MM.1S (cell line): Measurements from ENCODE around the gene ANKRD29.
"Not testable (repeated sequence)": the region's sequence is repeated elsewhere in the genome, so short reads cannot be mapped to it uniquely, and the experiment has no call there.

Experiments used
- DNase-seq: peaks from one replicate; pipeline ENCODE4 v3.0.0-alpha.2; 2015
- H2AFZ ChIP-seq: fragments of 300-600 bp; sonication (generic); 2 replicates; pipeline ENCODE4 v1.6.0; 2016; ENCODE audit warnings: antibody characterized with exemption, low read length
- H3F3A ChIP-seq: fragments of 300-600 bp; sonication (generic); 2 replicates; pipeline ENCODE4 v1.6.1; 2016; ENCODE audit warnings: mild to moderate bottlenecking, antibody characterized with exemption, low read length, moderate library complexity, mixed read lengths; ENCODE audit not compliant: insufficient read depth
- H3K27ac ChIP-seq: fragments of 300-600 bp; sonication (generic); 2 replicates; pipeline ENCODE4 v1.5.1; 2016; ENCODE audit warnings: mild to moderate bottlenecking, low read length
- H3K27me3 ChIP-seq: fragments of 300-600 bp; sonication (generic); replicated peaks from 2 replicates; pipeline ENCODE4 v1.6.0; 2016; ENCODE audit warnings: low read length; ENCODE audit not compliant: insufficient read depth
- H3K36me3 ChIP-seq: fragments of 300-600 bp; sonication (generic); replicated peaks from 2 replicates; pipeline ENCODE4 v1.6.1; 2016; ENCODE audit warnings: mild to moderate bottlenecking, low read length, mixed read lengths; ENCODE audit not compliant: insufficient read depth
- H3K4me1 ChIP-seq: fragments of 300-600 bp; sonication (generic); 2 replicates; pipeline ENCODE4 v1.6.1; 2016; ENCODE audit warnings: low read length, mixed read lengths
- H3K4me2 ChIP-seq: fragments of 300-600 bp; sonication (generic); 2 replicates; pipeline ENCODE4 v1.6.0; 2016; ENCODE audit warnings: low read depth, low read length
- H3K4me3 ChIP-seq: fragments of 300-600 bp; sonication (generic); 2 replicates; pipeline ENCODE4 v1.5.1; 2016; ENCODE audit warnings: low read length, mixed read lengths
- H3K79me2 ChIP-seq: fragments of 300-600 bp; sonication (generic); 2 replicates; pipeline ENCODE4 v1.6.1; 2016; ENCODE audit warnings: mixed run types, low read length, mixed read lengths
- H3K9ac ChIP-seq: fragments of 300-600 bp; sonication (generic); 2 replicates; pipeline ENCODE4 v1.6.1; 2016; ENCODE audit warnings: low read length, mixed read lengths
- H3K9me2 ChIP-seq: fragments of 300-600 bp; sonication (generic); replicated peaks from 2 replicates; pipeline ENCODE4 v1.6.1; 2016; ENCODE audit warnings: mild to moderate bottlenecking, low read length, mixed read lengths; ENCODE audit not compliant: insufficient read depth
- H3K9me3 ChIP-seq: fragments of 300-600 bp; sonication (generic); replicated peaks from 2 replicates; pipeline ENCODE4 v1.6.1; 2016; ENCODE audit warnings: mild to moderate bottlenecking, low read length, mixed read lengths; ENCODE audit not compliant: insufficient read depth
- H4K20me1 ChIP-seq: fragments of 300-600 bp; sonication (generic); 2 replicates; pipeline ENCODE4 v1.6.1; 2016; ENCODE audit warnings: mild to moderate bottlenecking, low read length, moderate library complexity, mixed read lengths; ENCODE audit not compliant: insufficient read depth
- EZH2 ChIP-seq: fragments of 300-600 bp; sonication (generic); optimal IDR thresholded peaks from 2 replicates; pipeline ENCODE3; 2017; ENCODE audit warnings: low read depth, mild to moderate bottlenecking, antibody characterized with exemption, low read length, mixed read lengths
- EZH2phosphoT487 ChIP-seq: fragments of 300-600 bp; sonication (generic); IDR thresholded peaks from 2 replicates; pipeline ENCODE4 v1.6.1; 2018; ENCODE audit warnings: antibody characterized with exemption, low read length
- TF ChIP-seq, protein P1 (sequence below): fragments of 300-600 bp; sonication (generic); IDR thresholded peaks from 2 replicates; pipeline ENCODE4 v1.5.1; 2016; ENCODE audit warnings: antibody characterized with exemption, low read length, mixed read lengths

Gene ANKRD29

DNA sequence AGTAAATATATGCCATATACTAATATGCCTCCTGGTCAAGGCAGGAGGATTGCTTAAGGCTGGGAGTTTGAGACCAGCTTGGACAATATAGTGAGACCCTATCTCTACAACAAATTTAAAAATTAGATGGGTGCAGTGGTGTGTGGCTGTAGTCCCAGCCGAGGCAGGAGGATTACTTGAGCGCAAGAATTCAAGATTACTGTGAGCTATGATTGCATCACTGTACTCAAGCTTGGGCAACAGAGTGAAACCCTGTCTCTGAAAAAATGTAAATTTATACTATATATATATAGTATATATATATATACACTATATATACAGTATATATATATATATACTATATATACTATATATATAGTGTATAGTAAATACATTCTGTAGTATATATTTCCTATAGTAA lies 46.5 kb downstream of the ANKRD29 start:
- H3F3A ChIP-seq, result no peaks in the 10 kb centered on the region; the same call in 1 of the 2 replicates
- H4K20me1 ChIP-seq, result no peaks in the 10 kb centered on the region
- H3K36me3 ChIP-seq, result no peaks in the 10 kb centered on the region
- no peak overlapping the region for H3K9ac ChIP-seq
- no peak overlapping the region for H3K4me3 ChIP-seq
- no peak for DNase-seq
- H3K27me3 ChIP-seq, result no peaks in the 10 kb centered on the region
- H3K27ac ChIP-seq, result no peak overlapping the region
- H2AFZ ChIP-seq, result no peak overlapping the region
- H3K9me2 ChIP-seq, result no peaks in the 10 kb centered on the region
- H3K4me2 ChIP-seq, result no peak overlapping the region
- no peaks in the 10 kb centered on the region for H3K9me3 ChIP-seq
- TF ChIP-seq EZH2phosphoT487, result no peak
- TF ChIP-seq, protein P1, sequence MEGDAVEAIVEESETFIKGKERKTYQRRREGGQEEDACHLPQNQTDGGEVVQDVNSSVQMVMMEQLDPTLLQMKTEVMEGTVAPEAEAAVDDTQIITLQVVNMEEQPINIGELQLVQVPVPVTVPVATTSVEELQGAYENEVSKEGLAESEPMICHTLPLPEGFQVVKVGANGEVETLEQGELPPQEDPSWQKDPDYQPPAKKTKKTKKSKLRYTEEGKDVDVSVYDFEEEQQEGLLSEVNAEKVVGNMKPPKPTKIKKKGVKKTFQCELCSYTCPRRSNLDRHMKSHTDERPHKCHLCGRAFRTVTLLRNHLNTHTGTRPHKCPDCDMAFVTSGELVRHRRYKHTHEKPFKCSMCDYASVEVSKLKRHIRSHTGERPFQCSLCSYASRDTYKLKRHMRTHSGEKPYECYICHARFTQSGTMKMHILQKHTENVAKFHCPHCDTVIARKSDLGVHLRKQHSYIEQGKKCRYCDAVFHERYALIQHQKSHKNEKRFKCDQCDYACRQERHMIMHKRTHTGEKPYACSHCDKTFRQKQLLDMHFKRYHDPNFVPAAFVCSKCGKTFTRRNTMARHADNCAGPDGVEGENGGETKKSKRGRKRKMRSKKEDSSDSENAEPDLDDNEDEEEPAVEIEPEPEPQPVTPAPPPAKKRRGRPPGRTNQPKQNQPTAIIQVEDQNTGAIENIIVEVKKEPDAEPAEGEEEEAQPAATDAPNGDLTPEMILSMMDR, result no peak
- TF ChIP-seq EZH2, result no peak
- H3K79me2 ChIP-seq, result no peaks in the 10 kb centered on the region
- peaks cover 10% of the 10 kb centered on the region; the same call in 1 of the 2 replicates for H3K4me1 ChIP-seq

DNA sequence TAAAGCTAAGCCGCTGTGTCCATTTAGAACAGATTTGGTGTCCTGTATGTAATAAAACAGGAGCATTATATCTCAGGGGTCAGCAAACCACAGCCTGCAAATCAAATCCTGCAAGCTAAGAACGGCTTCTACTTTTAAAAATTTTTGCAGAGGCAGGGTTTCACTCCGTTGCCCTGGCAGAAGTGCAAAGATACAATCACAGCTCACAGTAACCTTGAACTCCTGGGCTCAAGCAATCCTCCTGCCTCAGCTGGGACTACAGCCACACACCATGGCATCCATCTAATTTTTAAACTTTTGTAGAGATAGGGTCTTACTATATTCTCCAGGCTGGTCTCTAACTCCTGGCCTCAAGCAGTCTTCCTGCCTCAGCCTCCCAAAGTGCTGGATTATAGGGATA lies 47.8 kb downstream of the ANKRD29 start:
- H3K4me1 ChIP-seq, result peaks cover 10% of the 10 kb centered on the region; the same call in 1 of the 2 replicates
- H3K79me2 ChIP-seq, result no peaks in the 10 kb centered on the region
- no peaks in the 10 kb centered on the region for H3K9me3 ChIP-seq
- H3K4me2 ChIP-seq, result no peak overlapping the region
- H3K36me3 ChIP-seq, result no peaks in the 10 kb centered on the region
- TF ChIP-seq EZH2 (no peak), EZH2phosphoT487 (no peak)
- TF ChIP-seq, protein P1, result no peak
- H3K9me2 ChIP-seq, result no peaks in the 10 kb centered on the region
- H4K20me1 ChIP-seq, result no peaks in the 10 kb centered on the region
- no peak overlapping the region for H3K4me3 ChIP-seq
- H3K27me3 ChIP-seq, result no peaks in the 10 kb centered on the region
- no peak for DNase-seq
- no peak overlapping the region for H3K27ac ChIP-seq
- no peak overlapping the region for H2AFZ ChIP-seq
- no peaks in the 10 kb centered on the region; the same call in 1 of the 2 replicates for H3F3A ChIP-seq
- H3K9ac ChIP-seq, result no peak overlapping the region

DNA sequence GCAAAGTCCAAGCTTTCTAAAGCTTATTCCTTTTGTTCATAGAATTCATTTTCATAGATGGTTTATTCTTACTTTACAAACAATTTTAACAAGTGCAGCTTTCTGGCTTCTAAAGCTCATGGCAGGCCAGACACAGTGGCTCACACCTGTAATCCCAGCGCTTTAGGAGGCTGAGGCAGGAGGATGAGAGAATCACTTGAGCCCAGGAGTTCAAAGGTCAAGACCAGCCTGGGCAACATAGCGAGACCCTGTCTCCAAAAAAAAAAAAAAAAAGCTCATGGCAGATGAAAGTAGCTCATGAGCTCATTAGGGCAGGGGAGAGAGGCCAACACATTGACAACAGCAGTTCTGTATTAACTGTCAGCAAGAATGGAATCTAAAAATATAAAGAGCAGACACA lies 48.3 kb downstream of the ANKRD29 start:
- Histone ChIP-seq H3K4me1 (peaks cover 10% of the 10 kb centered on the region; the same call in 1 of the 2 replicates), H3F3A (no peaks in the 10 kb centered on the region; the same call in 1 of the 2 replicates), H3K79me2 (no peaks in the 10 kb centered on the region), H3K9me2 (no peaks in the 10 kb centered on the region), H3K27me3 (no peaks in the 10 kb centered on the region), H3K27ac (no peak overlapping the region), H4K20me1 (no peaks in the 10 kb centered on the region), H3K9me3 (no peaks in the 10 kb centered on the region), H3K36me3 (no peaks in the 10 kb centered on the region), H2AFZ (no peak overlapping the region), H3K9ac (no peak overlapping the region), H3K4me3 (no peak overlapping the region), H3K4me2 (no peak overlapping the region)
- no peak for DNase-seq
- TF ChIP-seq, protein P1, result no peak
- TF ChIP-seq EZH2phosphoT487, result no peak
- TF ChIP-seq EZH2, result no peak

DNA sequence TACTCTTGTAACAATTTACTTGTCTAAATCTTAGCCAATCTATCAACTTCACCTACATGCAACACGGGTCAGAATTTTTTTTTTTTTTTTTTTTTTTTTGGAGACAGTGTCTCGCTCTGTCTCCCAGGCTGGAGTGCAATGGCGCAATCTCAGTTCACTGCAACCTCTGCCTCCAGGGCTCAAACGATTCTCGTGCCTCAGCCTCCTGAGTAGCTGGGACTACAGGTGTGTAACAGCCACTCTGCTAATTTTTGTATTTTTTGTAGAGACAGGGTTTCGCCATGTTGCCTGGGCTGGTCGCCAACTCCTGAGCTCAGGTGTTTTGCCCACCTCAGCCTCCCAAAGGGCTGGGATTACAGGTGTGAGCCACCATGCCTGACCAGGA lies 49.6 kb downstream of the ANKRD29 start:
- H3K4me3 ChIP-seq, H2AFZ ChIP-seq, H3K27ac ChIP-seq, H4K20me1 ChIP-seq, H3K27me3 ChIP-seq, H3K9me2 ChIP-seq, H3K9ac ChIP-seq, H3K9me3 ChIP-seq, H3K4me2 ChIP-seq, H3K4me1 ChIP-seq, H3K36me3 ChIP-seq, DNase-seq, H3K79me2 ChIP-seq, H3F3A ChIP-seq: not testable (repeated sequence)
